GM18505 (cell line): ENCODE measurements around the gene TMEM33.
"Not testable (repeated sequence)": the region's sequence is repeated elsewhere in the genome, so short reads cannot be mapped to it uniquely, and the experiment has no call there.

ENCODE experiments used
- ATAC-seq: cut with Tn5 transposase; IDR thresholded peaks from one replicate; pipeline ENCODE4 v1.9.1; 2021; ENCODE audit not compliant: unreplicated experiment
- POLR2A ChIP-seq: IDR thresholded peaks from 4 replicates; pipeline ENCODE4 v1.6.1; 2011; ENCODE audit warnings: borderline replicate concordance; ENCODE audit not compliant: insufficient read depth, insufficient read length; ENCODE audit errors: extremely low read depth

TMEM33 gene, protein sequence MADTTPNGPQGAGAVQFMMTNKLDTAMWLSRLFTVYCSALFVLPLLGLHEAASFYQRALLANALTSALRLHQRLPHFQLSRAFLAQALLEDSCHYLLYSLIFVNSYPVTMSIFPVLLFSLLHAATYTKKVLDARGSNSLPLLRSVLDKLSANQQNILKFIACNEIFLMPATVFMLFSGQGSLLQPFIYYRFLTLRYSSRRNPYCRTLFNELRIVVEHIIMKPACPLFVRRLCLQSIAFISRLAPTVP

DNA sequence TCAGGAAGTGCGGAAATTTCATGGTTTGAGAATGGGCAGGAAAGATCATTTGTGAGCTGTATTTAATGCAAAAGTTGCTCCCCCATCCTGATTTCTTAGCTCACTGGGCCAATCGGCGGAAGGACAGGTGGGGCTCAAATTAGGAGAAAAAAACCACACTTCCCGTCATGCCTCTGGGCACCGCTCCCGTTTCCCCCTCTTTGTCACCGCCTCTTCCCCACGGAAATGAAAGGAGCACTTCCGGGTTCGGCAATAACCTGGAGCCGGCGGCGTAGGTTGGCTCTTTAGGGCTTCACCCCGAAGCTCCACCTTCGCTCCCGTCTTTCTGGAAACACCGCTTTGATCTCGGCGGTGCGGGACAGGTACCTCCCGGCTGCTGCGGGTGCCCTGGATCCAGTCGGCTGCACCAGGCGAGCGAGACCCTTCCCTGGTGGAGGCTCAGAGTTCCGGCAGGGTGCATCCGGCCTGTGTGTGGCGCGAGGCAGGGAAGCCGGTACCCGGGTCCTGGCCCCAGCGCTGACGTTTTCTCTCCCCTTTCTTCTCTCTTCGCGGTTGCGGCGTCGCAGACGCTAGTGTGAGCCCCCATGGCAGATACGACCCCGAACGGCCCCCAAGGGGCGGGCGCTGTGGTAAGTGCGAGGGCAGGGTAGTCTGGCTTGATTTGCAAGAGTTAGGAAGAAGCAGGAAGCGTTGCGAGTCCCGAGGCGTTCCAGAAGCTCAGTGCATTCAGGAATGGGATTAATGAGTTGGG lies at the start of gene TMEM33:
Gene TMEM33 (plus strand): TSS at position 529 of the 751 bp plus-strand sequence. CDS start 56 bp downstream, at position 585.
- TF ChIP-seq POLR2A: peak; percentile 82
- peak; percentile 91 for ATAC-seq

DNA sequence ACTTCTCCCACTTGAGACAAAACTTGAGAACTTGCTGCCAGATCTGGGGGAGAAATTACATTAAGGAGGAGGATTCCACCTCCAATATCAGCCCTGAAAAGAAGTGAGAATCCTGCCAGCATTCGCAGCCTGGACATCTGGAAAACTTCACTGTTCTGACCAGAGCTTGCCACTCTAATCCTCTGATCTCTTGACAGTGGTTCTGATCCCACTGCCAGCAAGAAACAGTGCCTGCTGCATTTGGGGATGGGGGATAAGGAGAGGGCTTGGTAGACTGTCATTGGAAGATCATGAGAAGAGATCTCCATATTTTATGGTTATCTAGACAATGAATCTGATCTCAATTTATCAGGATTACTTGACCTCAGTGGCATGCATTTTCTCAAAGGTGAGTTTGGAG lies 49.8 kb upstream of the TMEM33 start:
- TF ChIP-seq POLR2A: no peak
- ATAC-seq: no peak

DNA sequence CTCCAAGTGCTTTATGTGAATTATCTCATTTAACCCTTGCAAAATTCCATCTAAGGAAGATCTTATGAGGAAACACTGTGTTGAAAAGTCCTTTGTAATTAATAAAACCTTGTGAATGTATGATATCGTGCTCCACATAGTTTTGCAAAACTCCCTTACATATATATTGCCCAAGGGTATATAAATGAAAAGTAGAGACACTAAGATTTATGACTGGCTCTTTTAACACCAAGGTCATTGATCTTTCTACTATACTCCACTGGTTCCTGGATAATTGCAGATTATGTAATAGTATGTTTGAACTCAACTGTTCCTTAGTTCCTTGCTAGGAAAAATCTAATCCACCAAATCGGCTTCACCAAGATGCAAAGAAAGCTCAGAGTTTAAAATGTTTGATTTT lies 48.0 kb upstream of the TMEM33 start:
- no peak for TF ChIP-seq POLR2A
- no peak for ATAC-seq

DNA sequence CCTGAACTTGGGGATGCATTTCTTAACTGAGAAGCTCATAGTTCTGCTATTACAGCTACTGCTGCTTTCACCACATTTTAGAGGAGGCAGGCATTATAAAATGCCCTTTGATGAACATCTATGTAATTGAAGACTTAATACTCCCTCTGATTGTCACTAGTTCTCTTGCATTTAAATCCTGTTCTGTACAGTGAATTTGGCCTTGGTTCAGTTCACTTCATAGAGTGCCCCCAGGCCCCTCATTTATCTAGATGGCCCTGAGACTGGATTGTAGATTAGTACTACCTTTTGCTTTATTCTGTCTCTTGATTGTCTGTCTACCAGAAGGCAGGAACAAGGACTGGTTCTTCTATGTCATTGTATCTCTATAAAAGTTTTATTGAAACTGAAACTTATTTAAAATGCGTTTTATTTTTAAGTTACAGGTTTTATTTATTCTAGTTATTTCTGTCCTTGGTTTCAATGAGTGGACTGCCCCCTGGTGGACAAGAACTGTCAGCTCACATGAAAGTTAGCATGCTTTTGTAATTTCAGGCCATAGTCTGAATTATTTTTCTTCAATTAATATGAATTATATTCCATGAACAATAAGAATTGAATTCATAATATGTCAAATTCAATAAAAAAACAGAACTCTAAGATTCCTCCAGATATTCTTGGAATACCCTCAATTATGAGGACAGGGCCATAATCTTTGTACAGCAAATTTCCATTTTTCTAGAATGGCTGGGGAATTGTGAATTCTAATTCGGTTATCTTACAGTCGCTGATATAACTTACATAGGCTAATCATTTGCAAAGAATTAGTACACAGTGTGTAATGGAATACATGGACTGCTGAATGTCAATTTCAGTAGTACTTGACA lies 47.2 kb upstream of the TMEM33 start:
- TF ChIP-seq POLR2A: no peak
- ATAC-seq: no peak

DNA sequence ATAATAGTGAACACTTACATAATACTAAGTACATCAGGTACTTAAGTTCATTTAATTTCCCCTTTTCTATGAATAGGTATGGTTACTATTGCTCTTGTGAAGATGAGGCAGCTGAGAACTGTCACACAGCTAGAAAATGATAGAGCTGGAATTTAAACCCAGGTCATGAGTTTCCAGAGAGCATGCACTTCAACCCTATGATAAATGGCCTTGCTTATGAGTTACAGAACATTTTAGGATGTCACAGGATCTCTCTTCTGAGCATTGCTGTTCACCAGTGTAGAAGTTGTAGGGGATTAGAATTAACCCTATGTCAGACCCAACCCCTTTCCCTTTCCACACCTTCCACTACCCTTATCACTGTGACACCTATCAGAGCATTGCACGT lies 46.5 kb upstream of the TMEM33 start:
- no peak for ATAC-seq
- no peak for TF ChIP-seq POLR2A

DNA sequence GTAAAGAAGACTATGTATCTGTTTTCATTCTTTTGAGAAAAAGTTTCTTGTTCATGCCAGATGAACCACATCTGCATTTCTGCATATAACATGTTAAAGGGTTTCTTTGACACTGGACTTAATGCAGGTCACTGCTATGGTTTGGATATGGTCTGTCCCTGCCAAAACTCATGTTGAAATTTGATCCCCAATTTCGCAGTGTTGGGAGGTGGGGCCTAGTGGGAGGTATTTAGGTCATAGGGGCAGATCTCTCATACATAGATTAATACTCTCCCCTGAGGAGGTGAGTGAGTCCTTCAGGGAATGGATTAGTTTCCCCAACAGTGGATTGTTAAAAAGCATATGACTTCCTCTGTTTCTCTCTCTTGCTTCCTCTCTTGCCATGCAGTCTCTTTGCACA lies 45.9 kb upstream of the TMEM33 start:
- no peak for ATAC-seq
- TF ChIP-seq POLR2A: no peak

DNA sequence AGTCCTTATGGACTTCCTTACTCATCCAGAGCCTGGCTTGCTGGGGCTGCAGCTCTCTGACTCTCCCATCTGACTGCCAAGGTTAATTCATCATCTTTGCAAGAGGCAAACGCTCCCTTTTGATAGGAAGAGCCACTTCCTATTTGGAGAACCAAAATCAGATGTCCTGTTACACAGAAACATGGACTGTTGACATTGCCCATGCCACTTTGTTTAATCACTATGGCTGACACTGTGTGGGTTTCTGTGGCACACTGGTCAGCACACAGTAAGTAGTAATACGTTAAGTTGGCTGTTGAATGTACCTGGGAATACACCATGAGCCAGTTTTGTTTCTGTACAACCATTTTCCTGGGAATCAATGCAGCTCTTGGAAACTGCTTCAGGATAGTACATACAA lies 45.1 kb upstream of the TMEM33 start:
- no peak for ATAC-seq
- no peak for TF ChIP-seq POLR2A

DNA sequence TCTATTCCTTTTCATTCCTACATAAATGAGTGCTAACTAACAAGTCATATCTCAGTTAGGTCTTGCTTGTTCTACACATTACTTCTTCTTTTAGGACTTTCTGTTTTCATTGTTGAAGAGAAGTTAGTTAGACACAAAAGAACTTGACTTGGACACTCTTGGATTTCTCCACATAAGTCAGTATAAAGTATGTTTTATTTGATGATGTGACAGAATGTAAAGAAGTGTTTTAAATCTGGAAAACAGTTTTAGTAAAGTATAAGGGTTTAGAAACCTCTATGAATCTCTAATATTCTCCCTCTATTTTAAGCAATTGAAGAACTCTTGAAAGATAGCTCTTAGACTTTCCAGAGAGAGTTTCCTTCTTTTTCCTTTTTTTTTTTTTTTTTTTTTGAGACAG lies 38.6 kb upstream of the TMEM33 start:
- no peak for ATAC-seq
- TF ChIP-seq POLR2A: no peak

DNA sequence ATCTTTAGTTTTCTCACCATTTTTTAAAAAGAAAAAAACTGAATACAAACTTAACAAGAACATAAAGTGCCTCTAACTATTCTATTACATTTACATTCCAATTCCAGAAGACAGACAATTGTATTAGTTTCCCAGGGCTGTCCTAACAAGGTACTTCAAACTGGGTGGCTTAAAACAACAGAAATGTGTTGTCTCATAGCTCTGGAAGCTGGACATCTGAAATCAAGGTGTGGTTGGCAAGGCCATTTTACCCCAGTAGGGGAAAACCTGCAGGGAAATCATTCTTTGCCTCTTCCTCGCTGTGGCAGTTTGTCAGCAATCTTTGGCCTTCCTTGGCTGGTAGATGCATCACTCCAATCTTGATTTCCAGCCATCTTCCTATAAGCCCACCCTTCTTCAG lies 37.5 kb upstream of the TMEM33 start:
- TF ChIP-seq POLR2A: no peak
- no peak for ATAC-seq

DNA sequence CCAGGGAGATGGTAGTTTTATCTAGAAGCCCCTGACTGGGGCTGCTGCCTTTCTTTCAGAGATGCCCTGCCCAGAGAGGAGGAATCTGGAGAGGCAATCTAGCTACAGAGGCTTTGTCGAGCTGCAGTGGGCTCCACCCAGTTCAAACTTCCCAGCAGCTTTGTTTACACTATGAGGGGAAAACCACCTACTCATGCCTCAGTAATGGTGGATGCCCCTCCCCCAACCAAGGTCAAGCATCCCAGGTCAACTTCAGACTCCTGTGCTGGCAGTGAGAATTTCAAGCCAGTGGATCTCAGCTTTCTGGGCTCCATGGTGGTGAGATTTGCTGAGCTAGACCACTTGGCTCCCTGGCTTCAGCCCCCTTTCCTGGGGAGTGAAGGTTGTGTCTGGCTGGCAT lies 26.1 kb upstream of the TMEM33 start:
- ATAC-seq: not testable (repeated sequence)

DNA sequence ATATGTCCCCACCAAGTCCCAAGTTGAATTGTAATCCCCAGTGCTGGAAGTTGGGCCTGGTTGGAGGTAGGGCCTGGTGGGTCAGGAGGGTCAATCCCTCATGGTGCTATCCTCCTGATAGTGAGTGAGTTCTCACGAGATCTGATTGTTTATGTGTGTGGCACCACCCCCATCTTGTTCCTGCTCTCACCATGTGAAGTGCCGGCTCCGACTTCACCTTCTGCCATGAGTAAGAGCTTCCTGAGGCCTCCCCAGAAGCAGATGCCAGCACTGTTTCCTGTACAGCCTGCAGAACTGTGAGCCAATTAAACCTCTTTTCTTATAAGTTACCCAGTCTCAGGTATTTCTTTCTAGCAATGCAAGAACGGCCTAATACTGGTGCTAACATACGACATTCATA lies 22.7 kb upstream of the TMEM33 start:
- ATAC-seq: no peak
- no peak for TF ChIP-seq POLR2A

DNA sequence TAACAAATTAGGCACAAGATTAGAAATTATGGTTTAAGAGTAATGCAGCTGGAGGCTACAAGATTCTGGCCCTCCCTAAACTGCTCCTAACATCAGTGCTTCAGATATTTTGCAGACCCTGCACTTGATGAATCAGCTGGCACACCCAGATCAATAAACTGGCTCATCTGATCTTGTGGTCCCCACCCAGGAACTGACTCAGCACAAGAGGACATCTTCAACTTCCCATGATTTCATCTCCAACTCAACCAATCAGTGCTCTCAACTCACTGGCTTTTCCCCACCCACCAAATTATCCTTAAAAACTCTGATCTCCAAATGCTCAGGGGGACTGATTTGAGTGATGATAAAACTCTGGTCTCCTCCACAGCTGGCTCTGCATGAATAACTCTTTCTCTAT lies 21.7 kb upstream of the TMEM33 start:
- ATAC-seq: no peak
- no peak for TF ChIP-seq POLR2A

DNA sequence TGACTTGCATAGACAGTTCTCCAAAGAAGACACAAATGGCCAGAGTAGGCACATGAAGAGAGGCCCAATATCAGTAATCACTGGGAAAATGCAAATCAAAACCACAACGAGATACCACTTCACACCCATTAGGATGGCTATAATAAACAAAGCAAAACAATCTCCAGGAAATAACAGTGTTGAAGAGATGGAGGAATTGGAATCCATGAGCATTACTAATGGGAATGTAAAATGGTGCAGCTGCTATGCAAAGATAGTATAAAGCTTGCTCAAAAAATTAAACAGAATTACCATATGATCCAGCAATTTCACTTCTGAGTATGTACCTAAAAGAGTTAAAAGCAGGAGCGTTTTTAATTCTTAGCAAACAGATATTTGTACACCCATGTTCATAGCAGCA lies 17.0 kb upstream of the TMEM33 start:
- ATAC-seq: no peak
- no peak for TF ChIP-seq POLR2A

DNA sequence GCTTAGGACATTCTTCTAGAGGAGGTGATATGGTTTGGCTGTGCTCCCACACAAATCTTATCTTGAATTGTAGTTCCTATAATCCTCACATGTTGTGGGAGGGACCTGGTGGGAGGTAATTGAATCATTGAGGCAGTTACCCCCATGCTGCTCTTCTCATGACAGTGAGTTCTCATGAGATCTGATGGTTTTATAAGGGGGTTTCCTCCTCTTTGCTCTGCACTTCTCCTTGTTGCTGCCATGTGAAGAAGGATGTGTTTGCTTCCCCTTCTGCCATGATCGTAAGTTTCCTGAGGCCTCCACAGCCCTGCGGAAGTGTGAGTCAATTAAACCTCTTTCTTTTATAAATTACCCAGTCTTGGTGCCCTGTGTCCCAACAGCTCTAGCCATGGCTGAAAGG lies 14.8 kb upstream of the TMEM33 start:
- not testable (repeated sequence) for ATAC-seq
